ENCODE measurements around the gene CLCF1. TPM values are rescaled to one million over a fixed set of nuclear protein-coding genes. Genes with fewer than 3 reads are reported as not detected.
A peak's percentile ranks its signal among the peaks of the same experiment; 100 is the strongest.

The CLCF1 gene
- total RNA-seq, 6 donors from 2014 or later, result 3.7 to 29.5 (median 6.0) TPM

- peak overlapping the region; percentile 42 to 68 (median 52) for H3K27ac ChIP-seq
- WGBS, 2 donors, result 31 to 39% methylated on average over 12 to 21 of the region's 21 CpGs
- peaks cover 47 to 63% (median 50%) of the 10 kb centered on the region in 4 donors for H3K4me1 ChIP-seq
- ATAC-seq (ENCODE audit: low FRiP score in 2 of 2) (no peak), DNase-seq (peak in 1 of 2 donors; percentile 61)
- H3K36me3 ChIP-seq, result no peaks in the 10 kb centered on the region
- H3K9me3 ChIP-seq, result no peaks in the 10 kb centered on the region
- TF ChIP-seq CTCF (IDR thresholded peaks at IDR 0.05) (no peak), POLR2AphosphoS5 (IDR thresholded peaks at IDR 0.05) (no peak), POLR2A (IDR thresholded peaks at IDR 0.05) (no peak), EP300 (IDR thresholded peaks at IDR 0.05) (no peak)
- no peak overlapping the region for H3K4me3 ChIP-seq
- peaks cover 0 to 3% (median 0%) of the 10 kb centered on the region in 4 donors for H3K27me3 ChIP-seq
Measured at GRCh38 chr11:67416416-67417335, 43.3 kb upstream of the CLCF1 start.

- no peak for TF ChIP-seq EP300 (IDR thresholded peaks at IDR 0.05)
- Histone ChIP-seq H3K4me1 (peaks cover 43 to 57% (median 48%) of the 10 kb centered on the region in 4 donors), H3K4me3 (peak within 1 kb of the TSS in 3 of 4 donors; percentile 25 to 42 (median 39)), H3K36me3 (no peaks in the 10 kb centered on the region), H3K27me3 (peaks cover 0 to 3% (median 0%) of the 10 kb centered on the region in 4 donors), H3K27ac (peak within 1 kb of the TSS in 3 of 4 donors; percentile 35 to 71 (median 68)), H3K9me3 (no peaks in the 10 kb centered on the region)
- no peak for ATAC-seq (ENCODE audit: low FRiP score in 2 of 2)
- peak in 1 of 2 donors; percentile 90 for DNase-seq
- WGBS, 2 donors, result 27 to 29% methylated on average over 1 to 13 of the region's 67 CpGs
Measured at GRCh38 chr11:67415501-67416304, 42.3 kb upstream of the CLCF1 start, which contains the start of gene CARNS1. Gene CARNS1, plus strand, starts transcription at chr11:67415678. Its CDS starts 522 bp downstream, at chr11:67416200.

DNA sequence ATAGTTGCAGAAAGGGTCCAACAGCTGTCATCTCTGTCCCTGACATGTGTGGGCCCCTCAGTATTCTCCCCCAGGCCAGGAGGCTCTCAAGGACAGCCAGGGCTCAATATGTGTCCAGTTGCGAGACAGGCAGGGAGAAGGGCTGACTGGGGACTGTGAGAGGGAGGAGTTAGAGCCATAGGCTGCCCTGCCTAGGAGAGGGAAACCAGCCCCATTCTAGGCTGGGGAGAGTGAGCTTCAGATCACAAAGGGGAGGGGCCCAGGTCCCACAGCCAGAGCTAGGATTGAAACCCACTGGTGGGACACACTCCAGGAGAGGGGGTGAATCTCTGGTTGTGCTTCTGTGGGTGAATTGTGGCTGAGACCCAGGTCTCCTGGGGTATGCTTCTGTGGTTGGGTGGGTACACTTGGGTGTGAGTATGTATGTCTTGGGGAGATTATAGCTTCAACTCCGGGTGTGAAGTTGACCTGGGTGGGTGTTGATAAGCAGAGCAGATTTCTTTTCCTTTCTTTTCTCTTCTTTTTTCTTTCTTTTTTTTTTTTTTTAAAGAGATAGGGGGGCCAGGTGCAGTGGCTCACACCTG, 40.0 kb upstream of the CLCF1 start:
- TF ChIP-seq POLR2AphosphoS5 (IDR thresholded peaks at IDR 0.05) (no peak), CTCF (IDR thresholded peaks at IDR 0.05) (no peak), EP300 (IDR thresholded peaks at IDR 0.05) (no peak), POLR2A (IDR thresholded peaks at IDR 0.05) (no peak)
- 62 to 72% methylated on average over 2 of the region's 2 CpGs for WGBS, 2 donors
- Histone ChIP-seq H3K4me1 (peaks cover 26 to 49% (median 46%) of the 10 kb centered on the region in 4 donors), H3K4me3 (no peak overlapping the region), H3K36me3 (no peaks in the 10 kb centered on the region), H3K27ac (no peak overlapping the region), H3K27me3 (peaks cover 0 to 3% (median 0%) of the 10 kb centered on the region in 4 donors), H3K9me3 (no peaks in the 10 kb centered on the region)
- DNase-seq (no peak), ATAC-seq (ENCODE audit: low FRiP score in 2 of 2) (no peak)

DNA sequence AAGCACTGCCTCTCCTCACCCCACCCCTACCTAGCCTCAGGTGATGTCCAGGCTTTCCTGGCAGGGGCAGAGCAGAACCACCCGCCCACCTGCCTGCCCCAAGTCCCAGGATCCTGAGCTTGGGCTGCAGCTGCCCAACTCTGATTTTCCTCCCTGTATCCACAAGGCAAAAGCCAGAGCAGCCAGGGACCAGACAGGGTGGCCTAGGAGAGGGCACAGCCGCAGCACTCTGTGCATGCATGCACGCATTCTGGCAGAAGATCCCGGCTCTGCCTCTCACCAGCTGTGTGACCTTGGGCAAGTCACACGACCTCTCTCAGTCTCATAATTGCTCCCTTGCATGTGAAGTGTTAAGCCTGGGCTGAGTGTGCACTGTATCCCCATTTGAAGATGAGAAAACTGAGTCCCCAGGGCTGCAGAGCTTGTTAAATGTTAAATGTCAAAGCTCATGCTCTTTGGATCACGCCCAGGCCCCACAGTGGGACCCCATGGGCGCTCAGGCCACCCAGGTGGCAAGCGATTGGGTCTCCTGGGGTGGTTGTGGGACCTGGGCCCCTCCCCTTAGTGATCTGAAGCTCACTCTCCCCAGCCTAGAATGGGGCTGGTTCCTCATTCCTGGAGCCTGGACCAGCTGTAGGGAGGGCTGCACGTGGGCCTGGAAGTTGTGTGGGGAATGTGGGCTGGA, 39.2 kb upstream of the CLCF1 start:
- peaks cover 24 to 46% (median 45%) of the 10 kb centered on the region in 4 donors for H3K4me1 ChIP-seq
- DNase-seq (no peak), ATAC-seq (ENCODE audit: low FRiP score in 2 of 2) (no peak)
- H3K4me3 ChIP-seq, result no peak overlapping the region
- no peak for TF ChIP-seq POLR2A (IDR thresholded peaks at IDR 0.05)
- TF ChIP-seq POLR2AphosphoS5 (IDR thresholded peaks at IDR 0.05), result no peak
- TF ChIP-seq CTCF (IDR thresholded peaks at IDR 0.05), result no peak
- TF ChIP-seq EP300 (IDR thresholded peaks at IDR 0.05), result no peak
- H3K36me3 ChIP-seq, result no peaks in the 10 kb centered on the region
- WGBS, 2 donors, result 83 to 89% methylated on average over 6 to 9 of the region's 9 CpGs
- peaks cover 0 to 3% (median 0%) of the 10 kb centered on the region in 4 donors for H3K27me3 ChIP-seq
- no peaks in the 10 kb centered on the region for H3K9me3 ChIP-seq
- H3K27ac ChIP-seq, result no peak overlapping the region

All from upper lobe of left lung (tissue), 6 donors.